ENCODE results near the gene PLA2G4B.

Gene PLA2G4B

DNA sequence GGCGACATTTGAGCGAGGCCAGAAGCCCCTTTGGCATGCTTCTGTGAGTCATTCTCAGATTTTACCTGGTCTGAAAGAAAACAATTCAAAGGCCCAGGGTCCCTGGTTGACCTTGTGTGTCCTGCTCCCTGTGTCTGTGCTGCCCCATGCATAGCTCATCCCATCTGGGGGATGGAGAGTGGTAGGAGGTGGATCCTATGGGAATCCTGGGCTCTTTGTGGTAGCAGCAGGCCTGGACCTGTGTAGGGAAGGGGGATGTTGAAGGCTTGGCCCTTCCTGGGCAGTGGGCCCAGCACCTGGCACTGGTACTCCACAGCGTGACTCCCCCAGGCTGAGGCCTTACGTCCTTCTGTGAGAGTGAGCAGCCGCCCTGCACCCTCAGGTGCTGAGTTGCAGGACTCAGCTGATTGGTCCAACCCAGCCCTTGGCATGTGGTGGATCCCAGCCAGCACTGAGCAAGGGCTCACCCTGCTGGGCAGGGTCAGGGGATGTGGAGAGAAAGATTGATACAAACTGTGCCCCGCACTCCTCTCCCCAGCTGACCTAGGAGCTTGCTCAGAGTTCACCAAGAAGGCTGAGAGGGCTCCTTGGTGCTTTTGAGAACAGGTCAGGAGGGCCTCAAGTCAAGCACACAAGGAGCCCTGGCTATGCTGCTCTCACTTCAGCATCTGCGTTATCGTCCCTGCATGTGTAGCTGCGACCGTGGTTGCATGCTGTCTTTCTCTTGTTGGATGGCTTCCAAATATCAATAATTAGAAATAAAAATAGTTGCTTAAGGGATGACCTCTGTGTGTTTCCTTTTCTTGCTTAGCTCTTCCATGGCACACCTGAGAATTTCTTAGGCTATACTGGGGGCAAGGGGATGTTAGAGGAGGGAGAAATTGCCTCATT, 32.1 kb upstream of the PLA2G4B start:
- no peak for DNase-seq (ENCODE audit: low read depth)

DNA sequence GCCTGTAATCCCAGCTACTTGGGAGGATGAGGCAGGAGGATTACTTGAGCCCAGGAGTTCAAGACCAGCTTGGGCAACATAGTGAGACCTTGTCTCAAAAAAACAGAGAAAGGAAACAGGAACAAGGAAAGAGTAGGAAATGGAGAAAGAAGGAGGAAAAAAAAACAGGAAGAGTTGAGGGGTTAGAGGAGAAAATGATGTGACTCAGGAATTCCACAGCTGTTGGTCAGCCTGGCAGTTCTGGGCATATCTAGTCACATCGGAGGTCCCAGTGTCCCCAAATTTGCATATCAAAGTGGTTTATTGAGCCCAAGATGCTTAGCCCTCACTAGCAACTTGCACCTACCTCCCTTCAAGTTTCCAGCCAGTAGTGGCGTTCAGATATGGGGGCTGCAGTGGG, 29.5 kb upstream of the PLA2G4B start:
- DNase-seq (ENCODE audit: low read depth) = no peak

DNA sequence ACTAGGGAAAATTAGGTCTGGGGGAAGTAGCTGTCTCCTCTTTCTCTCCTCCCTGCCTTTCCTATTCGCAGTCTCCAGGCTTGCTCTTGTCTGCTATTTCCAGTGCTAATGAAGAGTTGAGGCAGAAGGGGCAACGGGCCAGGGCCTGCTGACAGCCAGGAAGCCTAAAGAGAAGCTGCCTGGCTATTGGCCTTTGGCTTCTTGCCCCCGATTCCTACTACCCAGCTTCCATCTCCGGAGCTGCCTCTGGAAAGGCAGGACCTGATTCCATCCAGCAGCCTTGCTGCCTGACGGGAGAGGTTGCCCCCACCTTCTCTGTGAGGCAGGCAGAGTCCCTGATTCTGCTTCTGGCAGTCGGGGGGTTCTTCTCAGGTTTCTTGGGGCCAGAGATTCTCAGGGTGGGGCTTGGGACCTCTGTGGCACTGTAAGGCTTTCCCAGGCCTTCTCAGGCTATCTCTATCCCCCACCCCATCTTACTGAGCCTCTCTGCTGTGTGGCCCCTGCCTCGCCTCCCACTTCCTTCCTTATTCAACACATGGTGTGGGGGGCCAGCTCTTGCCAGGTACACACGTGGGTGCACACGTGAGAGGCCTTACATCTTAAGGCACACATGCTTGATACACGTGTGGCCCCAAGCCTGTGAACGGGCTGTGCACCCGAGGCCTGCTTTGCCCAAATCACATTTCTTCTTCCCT, 29.0 kb upstream of the PLA2G4B start:
- DNase-seq (ENCODE audit: low read depth) = no peak

DNA sequence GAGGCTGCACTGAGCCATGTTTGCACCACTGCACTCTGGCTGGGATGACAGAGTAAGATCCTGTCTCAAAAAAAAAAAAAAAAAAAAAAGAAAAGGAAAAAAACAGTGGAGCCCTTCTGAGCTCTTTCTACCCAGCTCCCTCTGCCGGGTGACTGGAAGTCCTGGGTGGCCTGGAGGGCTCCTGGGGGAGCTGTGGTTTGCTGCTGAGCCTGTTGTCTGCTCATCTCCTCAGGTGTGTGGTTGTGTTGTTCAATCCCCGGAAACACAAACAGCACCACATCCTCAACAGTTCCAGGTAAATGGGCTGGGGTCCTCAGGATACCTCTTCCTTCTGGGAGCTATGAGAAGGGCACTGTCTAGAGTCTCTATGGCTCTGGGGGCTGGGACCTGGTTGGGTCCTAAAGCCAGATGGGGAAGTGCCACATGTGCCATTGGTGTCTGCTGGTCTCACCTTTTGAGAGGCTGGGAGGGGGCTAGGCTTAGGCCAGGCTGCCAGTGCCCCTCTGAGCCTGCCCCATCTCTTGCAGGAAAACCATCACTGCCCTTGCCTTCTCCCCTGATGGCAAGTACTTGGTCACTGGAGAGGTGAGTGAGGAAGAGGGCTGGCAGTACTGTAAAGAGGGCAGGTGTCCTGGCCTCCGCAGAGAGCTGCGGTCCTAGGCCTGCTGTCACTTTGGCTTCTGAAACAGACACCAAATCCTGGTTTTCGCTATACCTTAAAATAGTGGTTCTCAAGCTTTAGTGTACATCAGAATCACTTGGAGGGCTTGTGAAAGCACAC, 27.8 kb upstream of the PLA2G4B start:
- no peak for DNase-seq (ENCODE audit: low read depth)

DNA sequence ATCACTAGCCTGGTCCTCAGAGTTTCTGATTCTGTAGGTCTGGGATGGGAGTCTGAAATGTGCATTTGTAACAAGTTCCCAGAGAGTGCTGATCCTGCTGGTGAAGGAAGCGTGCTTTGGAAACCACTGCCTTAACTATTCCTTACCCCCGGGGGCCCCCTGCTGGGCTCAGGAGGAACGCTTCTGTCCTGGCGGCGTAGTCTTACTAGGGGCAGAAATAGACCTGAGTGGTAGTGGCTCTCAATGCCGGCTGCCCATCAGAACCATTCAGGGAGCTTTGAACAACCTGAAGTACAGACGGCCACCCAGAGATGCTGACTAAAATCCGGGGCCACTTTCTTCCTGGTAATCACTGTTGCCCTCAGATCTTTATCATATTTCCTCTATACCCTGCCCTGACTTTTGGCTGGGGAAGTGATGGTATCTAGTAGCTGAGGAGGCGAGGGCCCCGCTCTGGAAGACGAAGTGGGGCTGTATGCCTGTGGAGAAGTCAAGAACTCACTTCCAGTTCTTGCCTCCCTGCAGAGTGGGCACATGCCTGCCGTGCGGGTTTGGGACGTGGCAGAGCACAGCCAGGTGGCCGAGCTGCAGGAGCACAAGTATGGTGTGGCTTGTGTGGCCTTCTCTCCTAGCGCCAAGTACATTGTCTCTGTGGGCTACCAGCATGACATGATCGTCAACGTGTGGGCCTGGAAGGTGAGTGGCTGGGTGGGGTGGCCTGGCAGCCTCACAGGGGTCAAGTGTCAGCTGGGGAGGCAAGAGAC, 27.0 kb upstream of the PLA2G4B start:
- peak; percentile 61 for DNase-seq (ENCODE audit: low read depth)

DNA sequence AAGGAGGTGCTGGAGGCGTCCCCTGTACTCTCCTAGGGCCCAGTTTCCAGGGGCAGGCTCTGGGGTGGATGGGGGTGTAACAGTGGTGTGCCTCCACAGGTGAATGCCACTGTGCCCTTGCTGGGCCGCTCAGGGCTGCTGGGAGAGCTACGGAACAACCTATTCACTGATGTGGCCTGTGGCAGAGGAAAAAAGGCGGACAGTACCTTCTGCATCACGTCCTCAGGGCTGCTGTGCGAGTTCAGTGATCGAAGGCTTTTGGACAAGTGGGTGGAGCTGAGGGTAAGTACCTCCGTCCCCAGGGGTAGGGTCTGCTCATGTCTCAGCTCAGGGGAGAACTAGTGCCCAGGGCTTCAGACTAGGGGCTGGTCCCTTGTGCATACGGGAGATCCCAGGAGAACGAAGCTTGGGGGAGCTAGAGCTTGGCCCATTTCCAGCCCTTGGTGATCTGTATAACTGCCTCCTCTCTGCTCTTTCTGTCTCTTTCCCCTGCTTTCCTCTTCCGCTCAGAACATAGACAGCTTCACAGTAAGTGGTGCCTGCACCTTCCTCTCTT, 25.7 kb upstream of the PLA2G4B start:
- DNase-seq (ENCODE audit: low read depth) = no peak

DNA sequence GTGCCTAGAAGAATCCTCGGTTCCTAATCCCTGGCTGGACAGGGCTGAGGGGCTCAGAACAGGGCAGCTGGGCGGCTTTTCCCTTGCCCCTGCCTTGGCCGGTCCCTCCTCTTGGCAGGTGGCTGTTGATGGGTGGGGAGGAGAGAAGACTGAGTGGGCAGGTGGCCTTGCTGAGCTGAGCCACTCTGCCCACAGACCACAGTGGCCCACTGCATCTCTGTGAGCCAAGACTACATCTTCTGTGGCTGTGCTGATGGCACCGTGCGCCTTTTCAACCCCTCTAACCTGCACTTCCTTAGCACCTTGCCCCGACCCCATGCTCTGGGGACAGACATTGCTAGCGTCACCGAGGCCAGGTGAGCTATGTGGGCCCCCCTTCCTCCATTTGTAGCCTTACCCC, 25.2 kb upstream of the PLA2G4B start:
- no peak for DNase-seq (ENCODE audit: low read depth)

DNA sequence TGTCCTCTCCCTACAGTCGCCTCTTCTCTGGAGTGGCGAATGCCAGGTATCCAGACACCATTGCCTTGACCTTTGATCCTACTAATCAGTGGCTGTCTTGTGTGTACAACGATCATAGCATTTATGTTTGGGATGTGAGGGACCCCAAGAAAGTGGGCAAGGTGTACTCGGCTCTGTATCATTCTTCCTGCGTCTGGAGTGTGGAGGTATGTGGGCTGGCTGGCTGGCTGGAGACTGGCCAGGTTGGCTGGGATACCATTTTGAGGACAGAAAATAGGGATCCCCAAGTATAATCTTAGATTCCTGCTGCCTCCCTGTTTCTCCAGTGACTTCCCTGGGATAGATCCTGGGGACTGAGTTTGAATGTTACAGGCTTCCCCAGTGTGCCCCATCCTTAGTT, 24.1 kb upstream of the PLA2G4B start:
- DNase-seq (ENCODE audit: low read depth) = no peak

DNA sequence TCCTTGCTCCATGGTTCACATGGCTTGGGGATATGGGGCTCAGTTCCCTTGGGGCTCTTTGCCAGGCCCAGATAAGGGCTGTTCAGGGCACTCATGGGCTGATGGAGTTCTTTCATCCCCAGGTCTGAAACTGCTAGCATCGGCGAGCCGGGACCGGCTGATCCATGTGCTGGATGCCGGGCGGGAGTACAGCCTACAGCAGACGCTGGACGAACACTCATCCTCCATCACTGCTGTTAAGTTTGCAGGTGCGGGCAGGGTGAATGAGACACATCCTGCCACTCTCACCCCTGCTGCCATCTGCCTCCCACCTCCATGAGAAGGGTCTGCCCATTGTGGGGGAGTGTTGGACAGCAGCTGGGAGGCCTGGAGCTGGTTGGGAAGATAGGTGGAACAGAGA, 21.9 kb upstream of the PLA2G4B start:
- DNase-seq (ENCODE audit: low read depth) = no peak

DNA sequence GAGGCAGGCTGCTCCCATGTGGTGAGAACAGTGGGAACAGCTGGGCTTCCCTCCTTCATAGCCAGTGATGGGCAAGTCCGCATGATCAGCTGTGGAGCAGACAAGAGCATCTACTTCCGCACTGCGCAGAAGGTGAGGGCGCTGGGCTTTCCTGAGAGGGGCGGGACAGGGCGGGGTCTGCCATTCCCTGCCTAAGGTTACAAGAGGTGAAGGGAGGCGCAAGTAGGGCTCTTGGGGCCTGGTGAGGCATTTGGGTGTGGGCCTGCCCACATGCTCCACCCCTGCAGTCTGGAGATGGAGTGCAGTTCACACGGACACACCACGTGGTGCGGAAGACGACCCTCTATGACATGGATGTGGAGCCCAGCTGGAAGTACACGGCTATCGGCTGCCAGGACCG, 21.3 kb upstream of the PLA2G4B start:
- DNase-seq (ENCODE audit: low read depth) = no peak

DNA sequence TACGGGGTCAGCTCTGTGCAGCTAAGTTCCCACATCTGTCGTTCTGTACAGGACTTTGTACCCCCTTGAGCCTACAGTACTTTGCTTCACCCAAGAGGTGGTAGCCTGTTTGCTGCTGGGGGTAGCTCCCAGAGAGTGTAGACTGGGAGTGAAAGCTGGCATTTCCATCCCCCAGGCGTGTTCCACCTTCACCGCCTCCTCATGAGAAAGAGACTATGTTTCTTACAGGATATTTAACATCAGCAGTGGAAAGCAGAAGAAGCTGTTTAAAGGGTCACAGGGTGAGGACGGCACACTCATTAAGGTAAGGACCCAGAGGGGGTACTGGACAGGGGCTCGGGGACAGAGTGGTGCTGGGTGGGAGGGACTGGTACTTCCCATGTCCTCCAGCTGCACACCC, 20.9 kb upstream of the PLA2G4B start:
- DNase-seq (ENCODE audit: low read depth) = no peak

DNA sequence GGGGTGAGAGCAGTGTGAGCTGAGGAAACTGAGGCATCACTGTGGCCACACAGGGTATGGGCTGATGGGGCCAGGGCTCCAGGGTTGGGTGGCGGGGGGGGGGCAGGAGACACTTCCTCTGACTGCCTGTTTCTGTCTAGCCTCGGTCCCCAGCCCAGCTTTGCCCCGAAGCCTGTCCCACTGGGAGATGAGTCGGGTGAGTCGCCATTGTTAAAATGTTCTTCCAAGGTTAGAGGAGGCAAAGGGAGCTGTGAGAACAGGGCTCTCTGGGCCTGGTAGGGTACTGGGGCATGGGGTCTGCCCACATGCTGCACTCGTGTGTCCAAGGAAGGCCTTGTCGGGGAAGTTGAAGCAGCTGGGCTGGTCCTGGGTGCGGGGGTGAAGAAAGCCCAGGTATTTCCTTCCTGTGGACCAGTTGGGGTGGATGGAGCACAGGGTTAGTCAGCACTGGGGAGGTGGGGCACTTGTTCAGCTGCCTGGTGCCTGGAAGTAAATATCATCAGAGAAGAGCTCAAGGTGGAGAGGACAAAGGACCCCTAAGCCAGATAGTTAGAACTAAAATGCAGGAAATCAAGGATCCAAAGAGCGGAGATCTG, 19.1 kb upstream of the PLA2G4B start:
- no peak for DNase-seq (ENCODE audit: low read depth)

DNA sequence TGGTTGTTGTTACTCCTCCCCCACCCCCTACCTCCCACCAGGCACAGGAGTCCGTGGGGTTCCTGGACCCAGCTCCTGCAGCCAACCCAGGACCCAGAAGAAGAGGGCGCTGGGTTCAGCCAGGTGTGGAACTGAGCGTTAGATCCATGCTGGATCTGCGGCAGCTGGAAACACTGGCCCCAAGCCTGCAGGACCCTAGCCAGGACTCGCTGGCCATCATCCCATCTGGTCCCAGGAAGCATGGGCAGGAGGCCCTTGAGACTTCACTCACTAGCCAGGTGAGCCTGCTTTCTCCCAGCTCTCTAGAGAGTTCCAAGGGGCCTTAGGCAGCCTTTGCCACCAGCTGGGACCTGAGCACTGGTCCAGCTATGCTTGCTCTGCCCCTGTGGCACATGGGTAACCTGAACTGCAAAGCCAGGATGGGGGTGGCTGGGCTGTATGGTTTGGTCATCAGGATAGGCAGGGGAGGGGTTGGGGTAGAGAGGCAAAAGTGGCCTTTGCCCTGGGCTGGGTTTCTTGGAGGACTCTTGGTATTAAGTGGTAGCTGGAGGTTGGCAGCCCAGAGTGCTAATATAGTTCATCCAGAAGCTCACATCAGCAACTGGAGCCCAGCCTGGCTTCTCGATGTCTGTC, 17.7 kb upstream of the PLA2G4B start:
- DNase-seq (ENCODE audit: low read depth) = no peak

DNA sequence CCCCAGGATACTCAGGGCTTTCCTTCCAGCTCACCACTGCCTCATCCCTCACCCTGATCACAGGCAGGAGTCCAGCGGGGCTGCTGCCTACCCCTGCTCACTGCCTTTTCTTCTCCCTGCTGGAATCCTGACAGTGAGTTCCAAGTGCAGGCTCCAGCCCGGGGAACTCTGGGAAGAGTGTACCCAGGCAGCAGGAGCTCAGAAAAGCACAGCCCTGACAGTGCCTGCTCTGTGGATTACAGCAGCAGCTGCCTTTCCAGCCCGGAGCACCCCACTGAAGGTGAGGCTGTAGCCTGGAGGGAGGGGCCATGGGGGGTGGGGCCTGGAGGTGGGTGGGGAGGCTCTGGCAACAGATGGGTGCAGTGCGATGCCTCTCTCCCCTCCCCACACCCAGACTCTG, 16.8 kb upstream of the PLA2G4B start:
- no peak for DNase-seq (ENCODE audit: low read depth)

DNA sequence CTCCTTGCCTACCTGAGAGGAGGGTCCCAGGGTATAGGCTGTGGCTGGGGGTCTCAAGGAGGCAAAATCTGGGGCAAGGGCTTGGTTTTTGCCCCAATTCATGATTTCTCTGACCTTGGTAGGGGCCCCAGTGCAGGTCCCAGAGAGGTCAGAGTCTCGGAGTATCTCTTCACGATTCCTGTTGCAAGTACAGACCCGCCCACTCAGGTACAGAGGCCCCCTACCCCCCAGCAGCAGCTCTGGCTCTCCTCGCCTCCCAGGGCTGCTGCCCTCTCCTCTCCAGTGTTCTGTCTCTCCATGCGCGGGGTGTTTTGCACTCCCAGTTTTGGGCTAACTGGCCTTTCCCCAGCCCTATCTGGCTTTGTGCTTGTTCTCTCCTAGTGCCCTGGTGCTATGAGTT, 16.2 kb upstream of the PLA2G4B start:
- no peak for DNase-seq (ENCODE audit: low read depth)

DNA sequence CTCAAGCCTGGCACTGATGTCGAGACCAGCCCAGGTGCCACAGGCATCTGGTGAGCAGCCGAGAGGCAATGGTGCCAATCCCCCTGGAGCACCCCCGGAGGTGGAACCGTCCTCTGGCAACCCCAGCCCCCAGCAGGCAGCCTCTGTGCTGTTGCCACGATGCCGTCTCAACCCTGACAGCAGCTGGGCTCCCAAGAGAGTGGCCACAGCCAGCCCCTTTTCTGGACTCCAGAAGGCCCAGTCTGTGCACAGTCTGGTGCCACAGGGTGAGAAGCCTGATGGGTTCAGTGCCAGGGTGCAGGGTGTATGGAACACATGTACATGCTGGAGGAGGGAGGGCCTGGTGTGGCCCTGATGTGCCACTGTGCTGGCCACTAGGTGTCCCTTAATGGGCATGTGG, 15.7 kb upstream of the PLA2G4B start:
- no peak for DNase-seq (ENCODE audit: low read depth)

DNA sequence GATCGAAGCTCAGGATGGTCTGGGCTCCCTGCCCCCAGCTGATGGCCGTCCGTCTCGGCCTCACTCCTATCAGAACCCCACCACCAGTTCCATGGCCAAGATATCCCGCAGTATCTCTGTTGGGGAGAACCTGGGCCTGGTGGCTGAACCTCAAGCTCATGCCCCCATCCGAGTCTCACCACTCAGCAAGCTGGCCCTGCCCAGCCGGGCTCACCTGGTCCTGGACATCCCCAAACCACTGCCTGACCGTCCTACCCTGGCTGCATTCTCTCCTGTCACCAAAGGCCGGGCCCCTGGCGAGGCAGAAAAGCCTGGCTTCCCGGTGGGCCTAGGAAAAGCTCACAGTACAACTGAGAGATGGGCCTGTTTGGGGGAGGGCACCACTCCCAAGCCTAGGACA, 15.1 kb upstream of the PLA2G4B start:
- DNase-seq (ENCODE audit: low read depth) = no peak

DNA sequence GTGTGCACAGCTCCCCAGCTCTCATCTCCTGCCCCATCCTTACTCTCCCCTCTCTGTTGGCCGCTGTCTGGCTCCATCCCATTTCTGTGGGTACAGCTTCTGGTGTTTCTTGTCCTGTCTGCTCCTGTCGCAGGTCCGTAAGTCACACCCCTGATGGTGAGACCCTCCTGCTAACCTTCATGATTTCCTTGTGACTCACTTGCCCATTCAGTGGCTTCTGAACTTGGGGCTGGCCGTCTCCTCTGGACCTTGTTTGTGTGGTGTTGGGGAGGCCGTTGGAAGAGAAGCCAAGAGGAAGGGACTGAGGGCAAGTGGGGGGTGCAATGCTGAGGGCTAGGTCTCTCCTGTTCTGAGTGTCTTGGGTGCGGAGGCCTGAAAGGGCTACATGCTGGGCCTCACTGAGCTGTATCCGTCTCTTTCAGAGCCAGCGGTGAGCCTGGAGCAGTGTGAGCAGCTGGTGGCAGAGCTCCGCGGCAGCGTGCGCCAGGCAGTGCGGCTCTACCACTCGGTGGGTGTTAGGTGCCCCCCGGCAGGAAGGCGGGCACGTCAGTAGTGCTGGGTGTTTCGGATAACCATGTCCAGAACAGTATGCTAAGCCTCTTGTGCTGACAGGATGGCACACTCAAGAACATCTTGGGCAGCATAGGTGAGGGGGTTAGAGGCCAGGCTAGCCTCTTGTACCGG, 14.4 kb upstream of the PLA2G4B start:
- no peak for DNase-seq (ENCODE audit: low read depth)

DNA sequence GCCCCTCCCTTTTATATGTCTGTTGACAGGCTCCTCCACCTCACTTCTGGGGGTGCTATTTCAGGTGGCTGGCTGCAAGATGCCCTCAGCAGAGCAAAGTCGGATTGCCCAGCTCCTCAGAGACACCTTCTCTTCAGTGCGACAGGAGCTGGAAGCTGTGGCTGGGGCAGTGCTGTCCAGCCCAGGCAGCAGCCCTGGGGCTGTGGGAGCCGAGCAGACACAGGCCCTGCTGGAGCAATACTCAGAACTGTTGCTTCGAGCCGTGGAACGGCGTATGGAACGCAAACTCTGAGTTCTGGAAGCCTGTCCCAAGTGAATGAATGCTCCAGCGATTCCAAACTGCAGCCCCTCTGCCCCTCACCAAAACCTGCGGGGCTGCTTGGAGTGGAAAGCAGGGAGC, 13.5 kb upstream of the PLA2G4B start:
- DNase-seq (ENCODE audit: low read depth) = no peak

All from activated T-cell treated with anti-CD3 and anti-CD28 coated beads for 24 hours (primary cell).